Upper lobe of left lung (tissue), 4 donors: ENCODE results near the gene TCAF2.
"Not testable (repeated sequence)": the region's sequence is repeated elsewhere in the genome, so short reads cannot be mapped to it uniquely, and the experiment has no call there.

ENCODE experiments used
- CTCF ChIP-seq, 6 experiments: fragments of 450-650 bp in 4 of 6; fragments of 200-600 bp in 2 of 6; sonication (generic) in 2 of 6; IDR thresholded peaks; one replicate each; pipeline ENCODE4 v1.5.1; 2016 to 2019; ENCODE audit warnings: antibody characterized with exemption in 6 of 6
- POLR2A ChIP-seq, 4 donors: fragments of 450-650 bp; IDR thresholded peaks; one replicate each; pipeline ENCODE4 v1.5.1; 2016 to 2017; ENCODE audit warnings: antibody characterized with exemption in 4 of 4, mild to moderate bottlenecking in 2 of 4
- POLR2AphosphoS5 ChIP-seq, 2 donors: sonication (generic); formaldehyde crosslinking; IDR thresholded peaks; one replicate each; pipeline ENCODE4 v1.5.1; 2017; ENCODE audit warnings: antibody characterized with exemption in 2 of 2

GRCh38 chr7:143630653-143631052 lies 9.9 kb downstream of the TCAF2 start:
- not testable (repeated sequence) for TF ChIP-seq CTCF, POLR2A, POLR2AphosphoS5 (IDR thresholded peaks at IDR 0.05)
